GM23338 (cell line): ENCODE data around the gene KLHL22. TPM values are rescaled to one million over a fixed set of nuclear protein-coding genes. Genes with fewer than 3 reads are reported as not detected.

ENCODE experiments used
- ATAC-seq: fragments of 200-7000 bp; cut with Tn5 transposase; 3 replicates; pipeline ENCODE4 v1.9.1; 2020
- DNase-seq: peaks from one replicate; pipeline ENCODE4 v3.0.0-alpha.2; 2015; ENCODE audit warnings: low spot score
- H2AFZ ChIP-seq: fragments of 200-600 bp; sonication (generic); 2 replicates; pipeline ENCODE4 v1.8.0; 2016; ENCODE audit warnings: antibody characterized with exemption, mild to moderate bottlenecking, moderate library complexity
- H3F3A ChIP-seq: fragments of 200-600 bp; sonication (generic); replicated peaks from 2 replicates; pipeline ENCODE4 v1.8.0; 2017; ENCODE audit warnings: antibody characterized with exemption, mixed run types, low read depth
- H3K27ac ChIP-seq: fragments of 200-600 bp; sonication (generic); 2 replicates; pipeline ENCODE4 v1.6.1; 2016; ENCODE audit warnings: low read depth
- H3K27me3 ChIP-seq: fragments of 200-600 bp; sonication (generic); 2 replicates; pipeline ENCODE4 v1.8.0; 2016; ENCODE audit warnings: mild to moderate bottlenecking, mixed run types, moderate library complexity; ENCODE audit not compliant: insufficient read depth
- H3K36me3 ChIP-seq: fragments of 200-600 bp; sonication (generic); 2 replicates; pipeline ENCODE4 v1.8.0; 2016; ENCODE audit warnings: mild to moderate bottlenecking; ENCODE audit not compliant: insufficient read depth
- H3K4me1 ChIP-seq: fragments of 200-600 bp; sonication (generic); 2 replicates; pipeline ENCODE4 v1.8.0; 2016; ENCODE audit warnings: mild to moderate bottlenecking, moderate library complexity; ENCODE audit not compliant: insufficient read depth
- H3K4me2 ChIP-seq: fragments of 200-600 bp; sonication (generic); 2 replicates; pipeline ENCODE4 v1.7.1; 2017; ENCODE audit warnings: mixed run types
- H3K4me3 ChIP-seq: fragments of 200-600 bp; sonication (generic); 2 replicates; pipeline ENCODE4 v1.6.1; 2016; ENCODE audit warnings: mixed run types
- H3K79me2 ChIP-seq: fragments of 200-600 bp; sonication (generic); replicated peaks from 2 replicates; pipeline ENCODE4 v1.8.0; 2017; ENCODE audit warnings: mild to moderate bottlenecking; ENCODE audit not compliant: insufficient read depth
- H3K9me2 ChIP-seq: fragments of 200-600 bp; sonication (generic); 2 replicates; pipeline ENCODE4 v1.8.0; 2017; ENCODE audit not compliant: insufficient read depth
- H4K20me1 ChIP-seq: fragments of 200-600 bp; sonication (generic); replicated peaks from 2 replicates; pipeline ENCODE4 v1.8.0; 2017; ENCODE audit warnings: mild to moderate bottlenecking; ENCODE audit not compliant: insufficient read depth
- H3K27ac Mint-ChIP-seq: 2 replicates; pipeline ENCODE4 v1.8.0; 2020; ENCODE audit warnings: inconsistent platforms, mild to moderate bottlenecking, moderate library complexity, mixed read lengths
- H3K27me3 Mint-ChIP-seq: 3 replicates; pipeline ENCODE4 v1.8.0; 2022; ENCODE audit warnings: low read depth, mild to moderate bottlenecking, moderate library complexity, mixed read lengths, inconsistent platforms; ENCODE audit not compliant: insufficient read depth, poor library complexity
- H3K36me3 Mint-ChIP-seq: 3 replicates; pipeline ENCODE4 v1.8.0; 2021; ENCODE audit warnings: low read depth, mild to moderate bottlenecking, inconsistent platforms, moderate library complexity, mixed read lengths
- H3K4me1 Mint-ChIP-seq: 3 replicates; pipeline ENCODE4 v1.8.0; 2020; ENCODE audit warnings: mild to moderate bottlenecking, inconsistent platforms, mixed read lengths
- H3K4me3 Mint-ChIP-seq: 3 replicates; pipeline ENCODE4 v1.8.0; 2021; ENCODE audit warnings: moderate library complexity, mild to moderate bottlenecking, inconsistent platforms, mixed read lengths
- H3K9me3 Mint-ChIP-seq: 3 replicates; pipeline ENCODE4 v1.8.0; 2020; ENCODE audit warnings: moderate library complexity, mild to moderate bottlenecking, inconsistent platforms, mixed read lengths
- EZH2 ChIP-seq: fragments of 200-600 bp; sonication (generic); IDR thresholded peaks from one replicate; pipeline ENCODE4 v1.8.0; 2017; ENCODE audit warnings: antibody characterized with exemption, mild to moderate bottlenecking, low read depth; ENCODE audit not compliant: unreplicated experiment
- JUNB ChIP-seq: IDR thresholded peaks from one replicate; pipeline ENCODE4 v1.6.1; 2016; ENCODE audit warnings: antibody characterized with exemption; ENCODE audit not compliant: unreplicated experiment
- NANOG ChIP-seq: IDR thresholded peaks from 2 replicates; pipeline ENCODE4 v1.6.1; 2016; ENCODE audit warnings: antibody characterized with exemption, borderline replicate concordance
- POLR2AphosphoS5 ChIP-seq: IDR thresholded peaks from 2 replicates; pipeline ENCODE4 v1.6.1; 2016; ENCODE audit warnings: antibody characterized with exemption, low read depth
- polyA plus RNA-seq: library from polyadenylated mRNA; unstranded; fragments of >200 nt; fragmentation: Nextera tagmentation; extraction: Ambion mirVana; gene quantifications from 2 replicates; pipeline ENCODE4 v1.2.1, GENCODE V29; 2016
- total RNA-seq: library from RNA; depleted of rRNA; stranded (reverse); fragments of >200 nt; shearing (Covaris generic); gene quantifications from 2 replicates; pipeline ENCODE4 v1.2.3, GENCODE V29; 2014
- TF ChIP-seq, protein P1 (sequence below), 2 experiments: fragments of 200-600 bp in 1 of 2; sonication (generic) in 1 of 2; conservative IDR thresholded peaks; 2 replicates each; pipeline versions ENCODE4 v1.5.1 to v1.6.1; 2016 to 2017; ENCODE audit warnings: antibody characterized with exemption in 2 of 2, low read depth in 2 of 2, mild to moderate bottlenecking in 2 of 2, moderate library complexity in 1 of 2
- TF ChIP-seq, protein P2 (sequence below): IDR thresholded peaks from one replicate; pipeline ENCODE4 v1.6.1; 2018; ENCODE audit warnings: antibody characterized with exemption; ENCODE audit not compliant: unreplicated experiment
- TF ChIP-seq, protein P3 (sequence below): IDR thresholded peaks from 2 replicates; pipeline ENCODE4 v1.6.1; 2016; ENCODE audit warnings: antibody characterized with exemption

The KLHL22 gene
- total and polyA plus RNA-seq, 2 experiments from 2014 or later = 2.4 to 16.0 TPM

- H3K9me3 Mint-ChIP-seq = no peaks in the 10 kb centered on the region; the same call in 2 of the 3 replicates
- H3K4me2 ChIP-seq = peak overlapping the region; percentile 94
- ATAC-seq (peak; percentile 4), DNase-seq (peak; percentile 39)
- H3K79me2 ChIP-seq = peaks cover 9% of the 10 kb centered on the region
- peaks cover 3% of the 10 kb centered on the region; the same call in 1 of the 3 replicates for H3K36me3 Mint-ChIP-seq
- 0 out of 2 replicates have a peak, but pooled peaks cover 11% of the 10 kb centered on the region for H3F3A ChIP-seq
- peak overlapping the region; percentile 72; the same call in 1 of the 2 replicates for H2AFZ ChIP-seq
- peaks cover 75% of the 10 kb centered on the region for H3K27me3 ChIP-seq
- H3K27me3 Mint-ChIP-seq = peaks cover 62% of the 10 kb centered on the region
- peak overlapping the region; percentile 84 for H3K4me3 Mint-ChIP-seq
- H3K27ac ChIP-seq = no peak overlapping the region
- peaks cover 7% of the 10 kb centered on the region; the same call in 1 of the 2 replicates for H3K4me1 ChIP-seq
- H3K4me1 Mint-ChIP-seq = peaks cover 10% of the 10 kb centered on the region
- H3K27ac Mint-ChIP-seq = no peak overlapping the region
- peak overlapping the region; percentile 87 for H3K4me3 ChIP-seq
- H4K20me1 ChIP-seq = peaks cover 8% of the 10 kb centered on the region; the same call in 1 of the 2 replicates
- H3K36me3 ChIP-seq = no peaks in the 10 kb centered on the region
- no peaks in the 10 kb centered on the region for H3K9me2 ChIP-seq
- TF ChIP-seq EZH2 (peak; percentile 75), POLR2AphosphoS5 (no peak)
- TF ChIP-seq, protein P1, sequence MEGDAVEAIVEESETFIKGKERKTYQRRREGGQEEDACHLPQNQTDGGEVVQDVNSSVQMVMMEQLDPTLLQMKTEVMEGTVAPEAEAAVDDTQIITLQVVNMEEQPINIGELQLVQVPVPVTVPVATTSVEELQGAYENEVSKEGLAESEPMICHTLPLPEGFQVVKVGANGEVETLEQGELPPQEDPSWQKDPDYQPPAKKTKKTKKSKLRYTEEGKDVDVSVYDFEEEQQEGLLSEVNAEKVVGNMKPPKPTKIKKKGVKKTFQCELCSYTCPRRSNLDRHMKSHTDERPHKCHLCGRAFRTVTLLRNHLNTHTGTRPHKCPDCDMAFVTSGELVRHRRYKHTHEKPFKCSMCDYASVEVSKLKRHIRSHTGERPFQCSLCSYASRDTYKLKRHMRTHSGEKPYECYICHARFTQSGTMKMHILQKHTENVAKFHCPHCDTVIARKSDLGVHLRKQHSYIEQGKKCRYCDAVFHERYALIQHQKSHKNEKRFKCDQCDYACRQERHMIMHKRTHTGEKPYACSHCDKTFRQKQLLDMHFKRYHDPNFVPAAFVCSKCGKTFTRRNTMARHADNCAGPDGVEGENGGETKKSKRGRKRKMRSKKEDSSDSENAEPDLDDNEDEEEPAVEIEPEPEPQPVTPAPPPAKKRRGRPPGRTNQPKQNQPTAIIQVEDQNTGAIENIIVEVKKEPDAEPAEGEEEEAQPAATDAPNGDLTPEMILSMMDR (conservative IDR thresholded peaks at IDR 0.05; ENCODE audit: low read depth in 2 of 2) = no peak
Measured at GRCh38 chr22:20436768-20437612, 58.6 kb downstream of the KLHL22 start.

DNA sequence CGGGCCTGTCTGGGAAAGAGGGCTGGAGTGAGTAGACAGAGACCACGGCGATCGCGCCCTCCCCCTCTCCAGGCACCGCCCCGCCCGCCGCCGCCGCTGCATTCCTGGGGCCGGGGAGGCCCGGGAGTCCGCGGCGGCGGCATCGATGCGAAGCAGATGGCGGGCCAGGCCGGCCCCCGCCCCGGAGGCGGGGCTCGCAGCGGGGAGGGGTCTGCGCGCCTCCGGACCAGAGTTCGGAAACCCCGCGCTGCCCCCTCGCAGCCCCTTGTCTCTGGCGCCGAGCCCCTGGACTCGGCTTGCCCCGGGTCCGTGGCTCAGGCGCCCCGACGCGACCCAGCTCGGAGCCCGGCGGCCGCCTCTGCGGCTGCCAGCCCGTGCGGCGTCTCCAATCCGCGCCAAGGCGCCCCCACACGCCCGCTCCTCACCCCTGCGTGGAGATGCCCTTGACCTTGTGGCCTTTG lies 59.3 kb downstream of the KLHL22 start:
- peaks cover 8% of the 10 kb centered on the region; the same call in 1 of the 2 replicates for H4K20me1 ChIP-seq
- Mint-ChIP-seq H3K36me3 (peaks cover 3% of the 10 kb centered on the region; the same call in 1 of the 3 replicates), H3K9me3 (no peaks in the 10 kb centered on the region; the same call in 1 of the 3 replicates), H3K27ac (no peak overlapping the region), H3K4me3 (peak overlapping the region; percentile 84), H3K4me1 (peaks cover 10% of the 10 kb centered on the region), H3K27me3 (peaks cover 69% of the 10 kb centered on the region)
- H3K27ac ChIP-seq = no peak overlapping the region
- TF ChIP-seq, protein P2, sequence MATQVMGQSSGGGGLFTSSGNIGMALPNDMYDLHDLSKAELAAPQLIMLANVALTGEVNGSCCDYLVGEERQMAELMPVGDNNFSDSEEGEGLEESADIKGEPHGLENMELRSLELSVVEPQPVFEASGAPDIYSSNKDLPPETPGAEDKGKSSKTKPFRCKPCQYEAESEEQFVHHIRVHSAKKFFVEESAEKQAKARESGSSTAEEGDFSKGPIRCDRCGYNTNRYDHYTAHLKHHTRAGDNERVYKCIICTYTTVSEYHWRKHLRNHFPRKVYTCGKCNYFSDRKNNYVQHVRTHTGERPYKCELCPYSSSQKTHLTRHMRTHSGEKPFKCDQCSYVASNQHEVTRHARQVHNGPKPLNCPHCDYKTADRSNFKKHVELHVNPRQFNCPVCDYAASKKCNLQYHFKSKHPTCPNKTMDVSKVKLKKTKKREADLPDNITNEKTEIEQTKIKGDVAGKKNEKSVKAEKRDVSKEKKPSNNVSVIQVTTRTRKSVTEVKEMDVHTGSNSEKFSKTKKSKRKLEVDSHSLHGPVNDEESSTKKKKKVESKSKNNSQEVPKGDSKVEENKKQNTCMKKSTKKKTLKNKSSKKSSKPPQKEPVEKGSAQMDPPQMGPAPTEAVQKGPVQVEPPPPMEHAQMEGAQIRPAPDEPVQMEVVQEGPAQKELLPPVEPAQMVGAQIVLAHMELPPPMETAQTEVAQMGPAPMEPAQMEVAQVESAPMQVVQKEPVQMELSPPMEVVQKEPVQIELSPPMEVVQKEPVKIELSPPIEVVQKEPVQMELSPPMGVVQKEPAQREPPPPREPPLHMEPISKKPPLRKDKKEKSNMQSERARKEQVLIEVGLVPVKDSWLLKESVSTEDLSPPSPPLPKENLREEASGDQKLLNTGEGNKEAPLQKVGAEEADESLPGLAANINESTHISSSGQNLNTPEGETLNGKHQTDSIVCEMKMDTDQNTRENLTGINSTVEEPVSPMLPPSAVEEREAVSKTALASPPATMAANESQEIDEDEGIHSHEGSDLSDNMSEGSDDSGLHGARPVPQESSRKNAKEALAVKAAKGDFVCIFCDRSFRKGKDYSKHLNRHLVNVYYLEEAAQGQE = no peak
- TF ChIP-seq JUNB (no peak), EZH2 (peak; percentile 68), NANOG (no peak)
- TF ChIP-seq, protein P3, sequence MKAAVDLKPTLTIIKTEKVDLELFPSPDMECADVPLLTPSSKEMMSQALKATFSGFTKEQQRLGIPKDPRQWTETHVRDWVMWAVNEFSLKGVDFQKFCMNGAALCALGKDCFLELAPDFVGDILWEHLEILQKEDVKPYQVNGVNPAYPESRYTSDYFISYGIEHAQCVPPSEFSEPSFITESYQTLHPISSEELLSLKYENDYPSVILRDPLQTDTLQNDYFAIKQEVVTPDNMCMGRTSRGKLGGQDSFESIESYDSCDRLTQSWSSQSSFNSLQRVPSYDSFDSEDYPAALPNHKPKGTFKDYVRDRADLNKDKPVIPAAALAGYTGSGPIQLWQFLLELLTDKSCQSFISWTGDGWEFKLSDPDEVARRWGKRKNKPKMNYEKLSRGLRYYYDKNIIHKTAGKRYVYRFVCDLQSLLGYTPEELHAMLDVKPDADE = no peak
- peak overlapping the region; percentile 94 for H3K4me2 ChIP-seq
- H3K79me2 ChIP-seq = peaks cover 9% of the 10 kb centered on the region
- DNase-seq (peak; percentile 67), ATAC-seq (peak; percentile 20)
- H3K4me3 ChIP-seq = peak overlapping the region; percentile 87
- no peak overlapping the region for H2AFZ ChIP-seq
- no peaks in the 10 kb centered on the region for H3K36me3 ChIP-seq
- H3K9me2 ChIP-seq = no peaks in the 10 kb centered on the region
- 0 out of 2 replicates have a peak, but pooled peaks cover 13% of the 10 kb centered on the region for H3F3A ChIP-seq
- H3K27me3 ChIP-seq = peaks cover 82% of the 10 kb centered on the region
- peaks cover 7% of the 10 kb centered on the region; the same call in 1 of the 2 replicates for H3K4me1 ChIP-seq
